ENCODE results near the gene SPATA21. TPM values are rescaled to one million over a fixed set of nuclear protein-coding genes. Genes with fewer than 3 reads are reported as not detected.
"Not testable (repeated sequence)": the region's sequence is repeated elsewhere in the genome, so short reads cannot be mapped to it uniquely, and the experiment has no call there.

The SPATA21 gene
- total RNA-seq, 4 donors from 2014 or later = not detected

DNA sequence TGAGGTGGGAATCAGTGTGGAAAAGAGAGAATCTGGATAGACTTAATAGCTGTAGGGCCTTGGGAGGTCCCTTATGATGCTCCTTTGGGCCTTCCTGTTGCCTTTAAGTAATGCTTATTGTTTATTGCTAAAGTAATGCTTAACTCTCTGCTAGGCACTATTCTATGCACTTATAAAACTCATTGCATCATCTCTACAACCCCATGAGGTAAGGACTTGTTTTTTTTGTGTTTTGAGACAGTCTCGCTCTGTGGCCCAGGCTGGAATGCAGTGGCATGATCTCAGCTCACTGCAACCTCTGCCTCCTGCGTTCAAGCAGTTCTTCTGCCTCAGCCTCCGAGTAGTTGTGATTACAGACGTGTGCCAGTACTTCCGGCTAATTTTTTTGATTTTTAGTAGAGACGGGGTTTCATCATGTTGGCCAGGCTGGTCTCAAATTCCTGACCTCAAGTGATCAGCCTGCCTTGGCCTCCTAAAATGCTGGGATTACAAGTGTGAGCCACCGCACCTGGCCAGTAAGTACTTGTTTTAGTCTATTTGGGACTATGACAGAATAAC, 25.6 kb upstream of the SPATA21 start:
- WGBS = 93% methylated on average over 7 of the region's 7 CpGs

GRCh38 chr1:16461681-16462080, 24.5 kb upstream of the SPATA21 start:
- no peaks in the 10 kb centered on the region for H3K27me3 ChIP-seq
- no peak overlapping the region for H3K27ac ChIP-seq
- 98% methylated on average over 3 of the region's 3 CpGs for WGBS
- DNase-seq (ENCODE audit: low spot score in 2 of 2) = no peak
- no peak overlapping the region for H3K4me3 ChIP-seq
- no peaks in the 10 kb centered on the region for H3K9me3 ChIP-seq
- no peaks in the 10 kb centered on the region for H3K4me1 ChIP-seq
- peaks cover 68% of the 10 kb centered on the region for H3K36me3 ChIP-seq
- TF ChIP-seq POLR2AphosphoS5 (IDR thresholded peaks at IDR 0.05) (no peak), EP300 (IDR thresholded peaks at IDR 0.05) (no peak), POLR2A (IDR thresholded peaks at IDR 0.05) (no peak), CTCF (IDR thresholded peaks at IDR 0.05) (no peak)

More for the DNA sequence above, 25.6 kb upstream of the SPATA21 start:
- H3K4me1 ChIP-seq = no peaks in the 10 kb centered on the region
- H3K27me3 ChIP-seq = no peaks in the 10 kb centered on the region
- no peak overlapping the region for H3K4me3 ChIP-seq
- no peak overlapping the region for H3K27ac ChIP-seq
- peaks cover 58% of the 10 kb centered on the region for H3K36me3 ChIP-seq
- no peaks in the 10 kb centered on the region for H3K9me3 ChIP-seq
- DNase-seq (ENCODE audit: low spot score in 2 of 2) = no peak
- TF ChIP-seq EP300 (IDR thresholded peaks at IDR 0.05) (no peak), CTCF (IDR thresholded peaks at IDR 0.05) (no peak), POLR2A (IDR thresholded peaks at IDR 0.05) (no peak), POLR2AphosphoS5 (IDR thresholded peaks at IDR 0.05) (no peak)

DNA sequence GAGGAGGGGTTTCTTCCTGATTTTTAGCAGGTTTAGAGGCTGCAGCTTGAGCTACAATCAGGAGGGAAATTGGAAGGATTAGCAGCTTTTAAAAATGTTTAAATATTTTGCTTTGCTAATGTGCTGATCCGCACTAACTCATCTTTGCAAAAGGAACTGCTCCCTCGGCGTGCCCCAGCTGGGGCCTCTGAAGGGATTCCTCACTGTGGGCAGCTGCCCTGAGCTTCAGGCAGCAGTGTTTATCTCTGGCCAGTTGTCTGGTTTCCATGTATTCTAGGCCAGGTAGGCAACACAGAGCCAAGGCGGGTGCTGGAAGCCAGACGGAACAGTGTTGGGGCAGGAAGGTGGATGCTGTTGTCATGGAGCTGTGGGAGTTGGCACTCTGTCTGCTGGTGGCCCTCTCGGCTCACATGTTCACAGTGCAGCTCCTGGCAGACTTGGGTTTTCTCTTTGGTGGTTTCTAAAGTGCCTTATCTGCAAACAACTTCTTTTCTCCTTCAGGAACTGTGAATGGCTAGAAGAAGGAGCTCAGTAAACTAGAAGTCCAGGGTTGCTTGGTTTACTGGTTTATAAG, 22.2 kb upstream of the SPATA21 start:
- TF ChIP-seq EP300 (IDR thresholded peaks at IDR 0.05) (no peak), POLR2A (IDR thresholded peaks at IDR 0.05) (no peak), POLR2AphosphoS5 (IDR thresholded peaks at IDR 0.05) (no peak), CTCF (IDR thresholded peaks at IDR 0.05) (no peak)
- Histone ChIP-seq H3K27ac (no peak overlapping the region), H3K9me3 (no peaks in the 10 kb centered on the region), H3K27me3 (no peaks in the 10 kb centered on the region), H3K36me3 (peaks cover 81% of the 10 kb centered on the region), H3K4me1 (no peaks in the 10 kb centered on the region), H3K4me3 (no peak overlapping the region)
- 82% methylated on average over 6 of the region's 6 CpGs for WGBS
- DNase-seq (ENCODE audit: low spot score in 2 of 2) = no peak

GRCh38 chr1:16458831-16459230, 21.6 kb upstream of the SPATA21 start:
- H3K4me1 ChIP-seq = no peaks in the 10 kb centered on the region
- H3K36me3 ChIP-seq = peaks cover 88% of the 10 kb centered on the region
- WGBS = 73% methylated on average over 6 of the region's 6 CpGs
- no peak for DNase-seq (ENCODE audit: low spot score in 2 of 2)
- TF ChIP-seq EP300 (IDR thresholded peaks at IDR 0.05) = no peak
- TF ChIP-seq CTCF (IDR thresholded peaks at IDR 0.05) = no peak
- no peak for TF ChIP-seq POLR2A (IDR thresholded peaks at IDR 0.05)
- TF ChIP-seq POLR2AphosphoS5 (IDR thresholded peaks at IDR 0.05) = no peak
- no peaks in the 10 kb centered on the region for H3K9me3 ChIP-seq
- no peaks in the 10 kb centered on the region for H3K27me3 ChIP-seq
- no peak overlapping the region for H3K27ac ChIP-seq
- H3K4me3 ChIP-seq = no peak overlapping the region

GRCh38 chr1:16456151-16456550, 18.9 kb upstream of the SPATA21 start:
- not testable (repeated sequence) for H3K27ac ChIP-seq; H3K4me1 ChIP-seq; H3K4me3 ChIP-seq; DNase-seq (ENCODE audit: low spot score in 2 of 2); H3K27me3 ChIP-seq; H3K9me3 ChIP-seq
- H3K36me3 ChIP-seq = peaks cover 94% of the 10 kb centered on the region
- 82% methylated on average over 10 of the region's 10 CpGs for WGBS

DNA sequence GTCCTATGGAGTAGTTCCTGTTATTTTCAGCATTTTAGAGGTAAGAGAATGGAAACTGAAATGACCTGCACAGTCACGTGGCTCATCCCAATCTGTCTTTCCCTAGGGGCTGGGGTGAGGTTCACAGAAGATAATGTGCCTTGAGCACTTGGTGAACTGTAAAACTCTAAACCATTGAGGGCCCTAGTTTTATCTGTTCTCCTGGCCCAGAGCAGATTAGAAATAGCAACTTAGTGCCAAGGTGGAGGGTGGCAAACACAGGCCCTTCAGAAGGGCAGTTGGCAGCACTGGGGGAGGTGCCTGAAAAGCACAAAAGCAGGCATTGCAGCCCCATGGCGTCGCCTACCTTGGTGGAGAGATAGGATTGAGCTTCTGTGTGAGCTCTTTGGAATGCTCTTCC, 17.7 kb upstream of the SPATA21 start:
- not testable (repeated sequence) for H3K4me1 ChIP-seq; DNase-seq (ENCODE audit: low spot score in 2 of 2); H3K27me3 ChIP-seq; H3K4me3 ChIP-seq; H3K9me3 ChIP-seq; H3K27ac ChIP-seq
- 81% methylated on average over 3 of the region's 3 CpGs for WGBS
- H3K36me3 ChIP-seq = peaks cover 97% of the 10 kb centered on the region

Data from suprapubic skin (tissue), 4 donors.